ENCODE measurements around the gene MAP1LC3B2.
A peak's percentile ranks its signal among the peaks of the same experiment; 100 is the strongest.

The MAP1LC3B2 gene

DNA sequence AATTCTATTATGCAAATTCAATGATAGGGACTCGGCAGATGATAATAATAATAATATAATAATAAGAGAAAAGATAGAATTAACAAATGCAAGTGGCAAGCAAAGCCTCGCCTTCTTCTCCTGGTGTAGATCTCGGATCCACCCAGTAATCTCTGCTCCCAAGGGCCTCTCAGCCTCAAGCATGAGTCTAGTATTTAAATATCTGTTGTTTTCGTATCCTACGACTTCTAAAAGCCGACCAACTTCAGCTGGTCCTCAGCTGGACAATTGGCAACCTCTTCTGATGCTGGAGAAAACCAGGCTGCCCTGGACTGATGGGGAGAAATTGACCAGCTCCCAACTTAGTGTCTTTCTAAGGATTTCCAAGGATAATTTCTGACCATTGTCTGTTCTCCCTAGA is 14.0 kb upstream of the MAP1LC3B2 start:
- no peak for DNase-seq (ENCODE audit: extremely low spot score)
- CTCF ChIA-PET, result interaction anchor here (0.6 kb wide), 1 partner anchor 126 kb away, joined by 3 read pairs; no protein-coding TSS in a partner anchor
- no peak for TF ChIP-seq SP1 (IDR thresholded peaks at IDR 0.05)
- no peak for TF ChIP-seq TARDBP (IDR thresholded peaks at IDR 0.05)
- no peak for TF ChIP-seq NFRKB (IDR thresholded peaks at IDR 0.05)
- TF ChIP-seq ELF4 (IDR thresholded peaks at IDR 0.05), result no peak
- TF ChIP-seq ZNF384 (IDR thresholded peaks at IDR 0.05), result no peak
- TF ChIP-seq L3MBTL2 (conservative IDR thresholded peaks at IDR 0.05), result no peak
- no peak for TF ChIP-seq ARNT (IDR thresholded peaks at IDR 0.05)
- no peak for TF ChIP-seq CTBP1 (IDR thresholded peaks at IDR 0.05; ENCODE audit: borderline replicate concordance)
- TF ChIP-seq FOXK2 (IDR thresholded peaks at IDR 0.05), result no peak
- no peak for TF ChIP-seq LEF1 (IDR thresholded peaks at IDR 0.05; ENCODE audit: borderline replicate concordance)
- no peak for TF ChIP-seq SUZ12 (IDR thresholded peaks at IDR 0.05)
- no peak for TF ChIP-seq FOXM1 (IDR thresholded peaks at IDR 0.05; ENCODE audit: borderline replicate concordance)
- POLR2A ChIA-PET, result no interaction called here

DNA sequence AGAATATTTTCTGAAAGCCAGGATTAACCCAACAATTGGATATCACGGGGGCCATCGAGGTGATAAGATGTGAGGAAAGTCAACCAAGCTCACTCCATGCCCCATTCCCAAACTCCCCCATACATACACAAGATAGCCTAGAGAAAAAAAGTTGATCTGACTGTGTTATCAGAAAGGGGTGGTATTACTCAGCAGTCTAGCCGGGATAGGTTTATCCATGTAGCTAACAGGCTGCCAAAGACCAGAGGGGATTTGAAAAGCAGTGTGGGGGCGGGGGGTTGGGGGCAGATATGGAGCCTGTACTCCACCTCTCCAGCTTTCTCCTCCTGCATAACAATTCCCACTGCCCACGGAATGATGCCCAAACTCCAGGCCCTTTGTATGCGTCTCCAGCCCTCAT is 13.2 kb upstream of the MAP1LC3B2 start:
- TF ChIP-seq ZNF384 (IDR thresholded peaks at IDR 0.05) (no peak), FOXK2 (IDR thresholded peaks at IDR 0.05) (no peak), ELF4 (IDR thresholded peaks at IDR 0.05) (no peak), TARDBP (IDR thresholded peaks at IDR 0.05) (no peak), CTBP1 (IDR thresholded peaks at IDR 0.05; ENCODE audit: borderline replicate concordance) (no peak), SUZ12 (IDR thresholded peaks at IDR 0.05) (no peak), HDGF (IDR thresholded peaks at IDR 0.05; ENCODE audit: borderline replicate concordance) (no peak), NFRKB (IDR thresholded peaks at IDR 0.05) (no peak), LEF1 (IDR thresholded peaks at IDR 0.05; ENCODE audit: borderline replicate concordance) (no peak), BHLHE40 (IDR thresholded peaks at IDR 0.05; ENCODE audit: borderline replicate concordance) (no peak), L3MBTL2 (conservative IDR thresholded peaks at IDR 0.05) (no peak), FOXM1 (IDR thresholded peaks at IDR 0.05; ENCODE audit: borderline replicate concordance) (no peak), FOXA1 (IDR thresholded peaks at IDR 0.05) (no peak)
- TF ChIP-seq, protein P1, sequence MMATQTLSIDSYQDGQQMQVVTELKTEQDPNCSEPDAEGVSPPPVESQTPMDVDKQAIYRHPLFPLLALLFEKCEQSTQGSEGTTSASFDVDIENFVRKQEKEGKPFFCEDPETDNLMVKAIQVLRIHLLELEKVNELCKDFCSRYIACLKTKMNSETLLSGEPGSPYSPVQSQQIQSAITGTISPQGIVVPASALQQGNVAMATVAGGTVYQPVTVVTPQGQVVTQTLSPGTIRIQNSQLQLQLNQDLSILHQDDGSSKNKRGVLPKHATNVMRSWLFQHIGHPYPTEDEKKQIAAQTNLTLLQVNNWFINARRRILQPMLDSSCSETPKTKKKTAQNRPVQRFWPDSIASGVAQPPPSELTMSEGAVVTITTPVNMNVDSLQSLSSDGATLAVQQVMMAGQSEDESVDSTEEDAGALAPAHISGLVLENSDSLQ (IDR thresholded peaks at IDR 0.05), result no peak
- DNase-seq (ENCODE audit: extremely low spot score), result no peak
- POLR2A ChIA-PET, result no interaction called here
- CTCF ChIA-PET, result interaction anchor here (0.6 to 0.7 kb wide), 2 partner anchors 125 to 437 kb away, joined by 3 to 4 read pairs; no protein-coding TSS in a partner anchor

DNA sequence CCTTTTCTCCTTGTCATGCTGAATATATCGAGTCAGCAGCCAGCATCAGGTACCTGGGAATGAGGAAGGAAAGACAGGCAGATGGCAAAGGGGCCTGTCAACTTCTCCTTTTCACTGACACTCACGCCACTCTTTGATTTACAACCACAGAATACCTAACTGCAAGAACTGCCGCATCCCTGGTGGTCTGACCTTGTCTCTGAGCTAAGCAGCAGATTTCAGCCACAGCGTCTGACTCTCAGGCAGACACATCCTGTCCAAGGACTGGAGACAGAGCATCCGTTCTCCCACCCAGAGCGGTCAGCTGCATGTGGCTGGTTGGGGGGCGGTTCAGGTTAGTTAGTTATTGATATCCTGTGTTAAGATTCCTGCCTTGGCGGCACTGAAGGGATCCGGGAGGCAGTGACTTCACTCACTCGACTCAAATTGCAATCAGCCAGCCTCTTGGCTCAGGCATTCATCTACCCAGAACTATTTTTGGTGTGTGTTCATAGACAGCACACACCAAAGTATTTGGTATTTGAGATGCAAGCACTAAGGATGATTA is 11.2 kb upstream of the MAP1LC3B2 start:
- DNase-seq (ENCODE audit: extremely low spot score), result no peak
- ChIA-PET CTCF (no interaction called here), POLR2A (interaction anchor here (0.8 kb wide), 1 partner anchor 8 kb away, joined by 3 read pairs; no protein-coding TSS in a partner anchor)
- TF ChIP-seq, protein P1 (IDR thresholded peaks at IDR 0.05), result peak; percentile 29; the same call in 1 of the 2 replicates
- TF ChIP-seq SP1 (IDR thresholded peaks at IDR 0.05), result no peak
- no peak for TF ChIP-seq BHLHE40 (IDR thresholded peaks at IDR 0.05; ENCODE audit: borderline replicate concordance)

DNA sequence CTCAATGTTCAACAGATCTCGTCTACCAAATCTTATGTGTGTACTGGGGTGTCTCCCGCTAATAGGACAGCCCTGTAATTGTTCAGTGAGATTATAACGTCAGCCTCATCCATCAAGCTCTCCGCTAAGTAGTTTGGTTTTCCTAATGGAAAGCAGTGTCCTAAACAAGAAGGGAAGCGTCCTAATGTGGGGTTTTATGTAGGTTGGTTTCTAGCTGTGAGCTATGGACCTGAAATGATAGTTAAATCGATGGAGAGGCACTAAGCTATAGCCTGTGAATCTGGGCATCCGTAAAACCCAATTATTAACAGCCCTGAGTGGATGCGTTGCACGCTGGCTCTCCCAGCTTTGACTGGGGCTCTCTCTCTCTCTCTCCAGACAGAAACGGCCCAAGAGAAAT is 9.2 kb upstream of the MAP1LC3B2 start:
- TF ChIP-seq ZNF384 (IDR thresholded peaks at IDR 0.05), result no peak
- TF ChIP-seq CTBP1 (IDR thresholded peaks at IDR 0.05; ENCODE audit: borderline replicate concordance), result no peak
- DNase-seq (ENCODE audit: extremely low spot score), result no peak
- POLR2A ChIA-PET, result no interaction called here
- CTCF ChIA-PET, result no interaction called here

DNA sequence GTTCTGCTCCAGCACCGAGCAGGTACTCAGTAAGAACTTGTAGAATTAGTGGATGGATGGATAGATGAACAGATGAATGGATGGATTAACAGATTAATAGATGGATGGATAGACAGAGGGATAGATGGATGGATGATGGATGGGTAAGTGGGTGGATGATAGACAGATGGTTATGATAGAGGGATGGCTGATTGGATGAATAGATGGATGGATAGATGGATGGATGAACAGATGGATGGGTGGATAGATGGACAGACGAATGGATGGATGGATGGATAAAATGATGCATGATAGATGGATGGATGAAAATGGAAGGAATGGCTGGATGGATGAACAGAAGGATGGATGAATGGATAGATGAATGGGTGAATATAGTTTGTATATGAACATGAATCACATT is 8.0 kb upstream of the MAP1LC3B2 start:
- no peak for TF ChIP-seq SP1 (IDR thresholded peaks at IDR 0.05)
- TF ChIP-seq, protein P1 (IDR thresholded peaks at IDR 0.05), result 0 out of 2 replicates have a peak, but pooled peaks have one; percentile 9
- ChIA-PET POLR2A (no interaction called here), CTCF (no interaction called here)
- no peak for DNase-seq (ENCODE audit: extremely low spot score)

DNA sequence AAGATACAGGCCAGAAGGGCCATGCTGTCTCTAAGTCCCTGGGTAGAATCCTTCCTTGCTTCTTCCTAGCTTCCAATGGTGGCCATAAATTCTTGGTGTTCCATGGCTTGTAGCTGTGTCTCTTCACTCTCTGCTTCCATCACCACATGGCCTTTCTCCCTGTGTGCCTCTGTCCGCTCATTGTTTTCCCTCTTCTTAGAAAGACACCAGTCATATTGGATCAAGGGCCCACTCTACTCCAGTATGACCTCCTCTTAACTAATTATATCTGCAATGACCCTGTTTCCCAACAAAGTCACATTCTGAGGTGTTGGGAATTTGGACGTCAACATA is 7.6 kb upstream of the MAP1LC3B2 start:
- TF ChIP-seq FOXM1 (IDR thresholded peaks at IDR 0.05; ENCODE audit: borderline replicate concordance), result no peak
- no peak for TF ChIP-seq BHLHE40 (IDR thresholded peaks at IDR 0.05; ENCODE audit: borderline replicate concordance)
- TF ChIP-seq FOXK2 (IDR thresholded peaks at IDR 0.05), result no peak
- TF ChIP-seq, protein P1 (IDR thresholded peaks at IDR 0.05), result no peak
- no peak for TF ChIP-seq TARDBP (IDR thresholded peaks at IDR 0.05)
- TF ChIP-seq ELF4 (IDR thresholded peaks at IDR 0.05), result no peak
- no peak for TF ChIP-seq LEF1 (IDR thresholded peaks at IDR 0.05; ENCODE audit: borderline replicate concordance)
- DNase-seq (ENCODE audit: extremely low spot score), result no peak
- ChIA-PET CTCF (no interaction called here), POLR2A (no interaction called here)
